Astrocyte of the spinal cord (primary cell): ENCODE measurements around the gene CRACDL.

Source experiments
- DNase-seq: peaks from one replicate; pipeline ENCODE4 v3.0.0; 2011; ENCODE audit warnings: low read depth, low spot score
- H3K4me3 ChIP-seq: 2 replicates; pipeline ENCODE4 v1.5.1; 2011; ENCODE audit warnings: low read depth, mild to moderate bottlenecking, low read length, moderate library complexity
- CTCF ChIP-seq: IDR thresholded peaks from 2 replicates; pipeline ENCODE4 v1.5.1; 2012; ENCODE audit warnings: low read depth, mild to moderate bottlenecking, low read length, inconsistent platforms
- in situ Hi-C: cut with HindIII; loops from 2 replicates; pipeline ENCODE4 v1.10.0; 2017; ENCODE audit warnings: low sequenced_read_pairs

The CRACDL gene

DNA sequence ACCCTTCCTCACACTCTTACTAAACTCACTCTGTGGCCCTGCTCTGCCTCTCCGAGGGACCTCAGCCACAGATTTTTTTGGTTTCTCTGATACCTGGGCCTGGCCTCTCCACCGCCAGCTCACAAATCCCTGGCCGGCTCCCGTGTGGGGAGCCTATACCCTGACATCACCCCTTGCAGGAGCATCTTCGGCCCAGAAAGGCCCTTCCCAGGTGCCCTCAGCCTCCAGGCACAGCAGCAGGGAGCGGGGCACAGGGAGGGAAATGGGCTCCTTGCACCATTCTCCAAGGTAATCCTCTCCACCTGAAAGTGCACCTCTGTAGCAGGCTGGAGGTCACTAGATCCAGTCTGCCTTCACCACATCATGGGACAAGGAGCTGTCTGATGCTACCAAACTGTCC, 43.2 kb downstream of the CRACDL start:
- in situ Hi-C loops = no loop called here
- no peak for DNase-seq
- TF ChIP-seq CTCF = no peak
- no peak overlapping the region for H3K4me3 ChIP-seq

DNA sequence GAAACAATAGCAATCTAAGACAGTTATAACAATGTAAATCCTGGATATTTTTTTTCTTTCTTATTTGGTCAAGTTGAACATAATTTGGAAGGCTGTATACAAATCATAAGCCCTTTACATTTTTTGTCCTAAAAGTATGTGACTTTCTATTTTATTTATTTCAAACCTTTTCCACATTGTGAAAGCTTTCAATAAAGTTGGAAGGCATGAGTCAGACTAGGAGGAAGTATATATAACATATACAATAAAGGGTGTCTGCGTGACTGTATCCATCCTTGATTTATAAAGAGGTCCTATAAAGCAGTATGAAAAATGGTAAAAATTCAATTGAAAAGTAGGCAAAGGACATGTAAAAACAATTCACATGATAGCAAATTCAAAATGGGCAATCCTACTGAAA, 44.4 kb downstream of the CRACDL start:
- no peak overlapping the region for H3K4me3 ChIP-seq
- in situ Hi-C loops = no loop called here
- no peak for DNase-seq
- TF ChIP-seq CTCF = no peak

DNA sequence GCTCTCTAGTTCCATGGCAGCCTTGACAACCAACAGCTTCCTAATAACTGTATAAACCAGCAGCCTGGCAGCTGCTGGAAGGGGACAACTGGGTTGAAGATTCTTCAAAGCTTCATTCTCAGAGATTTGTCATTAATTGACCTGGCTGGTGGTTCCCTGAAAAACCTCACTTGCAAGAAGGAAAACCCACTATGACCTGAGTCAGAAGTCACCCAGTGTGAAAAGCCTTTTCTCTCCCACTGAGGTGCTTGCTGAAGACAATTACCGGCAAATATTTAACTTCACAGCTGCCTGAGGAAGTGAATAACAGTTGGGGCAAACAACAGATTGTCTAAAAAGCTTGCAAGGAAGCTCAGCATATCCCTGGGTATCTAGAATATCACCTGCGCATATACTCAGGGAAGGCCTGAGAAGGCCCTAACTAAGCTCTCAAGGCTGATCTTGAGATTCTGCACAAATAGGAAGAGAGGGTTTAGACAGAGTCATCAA, 49.9 kb downstream of the CRACDL start:
- DNase-seq = no peak
- H3K4me3 ChIP-seq = no peak overlapping the region
- no peak for TF ChIP-seq CTCF
- in situ Hi-C loops = no loop called here

- no peak overlapping the region for H3K4me3 ChIP-seq
- no peak for TF ChIP-seq CTCF
- in situ Hi-C loops = no loop called here
- DNase-seq = no peak
These were observed 51.4 kb downstream of the CRACDL start for GRCh38 chr2:98884658-98885057.

- no peak for TF ChIP-seq CTCF
- no peak for DNase-seq
- in situ Hi-C loops = no loop called here
- no peak overlapping the region for H3K4me3 ChIP-seq
These were observed 52.2 kb downstream of the CRACDL start for GRCh38 chr2:98883780-98884211.

- TF ChIP-seq CTCF = no peak
- H3K4me3 ChIP-seq = no peak overlapping the region
- in situ Hi-C loops = no loop called here
- DNase-seq = no peak
These were observed 52.9 kb downstream of the CRACDL start for GRCh38 chr2:98882971-98883779.
